ENCODE results near the gene HS3ST4. TPM values are rescaled to one million over a fixed set of nuclear protein-coding genes. Genes with fewer than 3 reads are reported as not detected.

HS3ST4 gene
- total RNA-seq, 6 donors from 2014 or later: 0.13 to 0.44 (median 0.17) TPM; not detected in 3

- WGBS, 2 donors: 54 to 81% methylated on average over 1 of the region's 1 CpG
- no peak overlapping the region for H3K27ac ChIP-seq
- DNase-seq (no peak), ATAC-seq (ENCODE audit: low FRiP score in 2 of 2) (no peak)
- H3K9me3 ChIP-seq: no peaks in the 10 kb centered on the region
- H3K36me3 ChIP-seq: no peaks in the 10 kb centered on the region
- no peaks in the 10 kb centered on the region for H3K4me1 ChIP-seq
- H3K4me3 ChIP-seq: no peak overlapping the region
- no peaks in the 10 kb centered on the region for H3K27me3 ChIP-seq
- no peak for TF ChIP-seq POLR2AphosphoS5 (IDR thresholded peaks at IDR 0.05)
- TF ChIP-seq POLR2A (IDR thresholded peaks at IDR 0.05): no peak
- TF ChIP-seq CTCF (IDR thresholded peaks at IDR 0.05): no peak
- TF ChIP-seq EP300 (IDR thresholded peaks at IDR 0.05): no peak
Measured at GRCh38 chr16:26128296-26128695, 436.5 kb downstream of the HS3ST4 start.

DNA sequence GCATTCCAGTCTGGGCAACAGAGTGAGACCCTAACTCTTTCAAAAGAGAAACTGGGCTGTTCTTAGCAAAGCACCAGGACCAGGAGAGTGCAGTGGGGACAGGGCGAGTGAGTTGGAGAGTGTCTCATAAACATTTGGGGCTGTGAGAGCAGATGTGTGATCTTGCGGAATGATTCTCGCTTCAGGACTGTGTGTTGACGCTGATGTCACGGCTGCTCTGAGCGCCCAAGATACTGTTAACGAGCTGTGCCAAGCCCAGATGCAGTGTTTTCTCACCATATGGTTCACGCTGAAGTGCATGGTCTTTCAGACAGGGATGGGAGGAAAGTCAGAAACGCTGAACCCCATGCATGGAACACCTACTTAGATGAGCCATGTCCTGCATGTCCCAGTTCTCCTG, 438.2 kb downstream of the HS3ST4 start:
- Histone ChIP-seq H3K27ac (no peak overlapping the region), H3K4me1 (no peaks in the 10 kb centered on the region), H3K9me3 (no peaks in the 10 kb centered on the region), H3K27me3 (no peaks in the 10 kb centered on the region), H3K4me3 (no peak overlapping the region), H3K36me3 (no peaks in the 10 kb centered on the region)
- ATAC-seq (ENCODE audit: low FRiP score in 2 of 2) (no peak), DNase-seq (no peak)
- TF ChIP-seq POLR2AphosphoS5 (IDR thresholded peaks at IDR 0.05): no peak
- TF ChIP-seq CTCF (IDR thresholded peaks at IDR 0.05): no peak
- WGBS, 2 donors: 69 to 79% methylated on average over 9 of the region's 9 CpGs

DNA sequence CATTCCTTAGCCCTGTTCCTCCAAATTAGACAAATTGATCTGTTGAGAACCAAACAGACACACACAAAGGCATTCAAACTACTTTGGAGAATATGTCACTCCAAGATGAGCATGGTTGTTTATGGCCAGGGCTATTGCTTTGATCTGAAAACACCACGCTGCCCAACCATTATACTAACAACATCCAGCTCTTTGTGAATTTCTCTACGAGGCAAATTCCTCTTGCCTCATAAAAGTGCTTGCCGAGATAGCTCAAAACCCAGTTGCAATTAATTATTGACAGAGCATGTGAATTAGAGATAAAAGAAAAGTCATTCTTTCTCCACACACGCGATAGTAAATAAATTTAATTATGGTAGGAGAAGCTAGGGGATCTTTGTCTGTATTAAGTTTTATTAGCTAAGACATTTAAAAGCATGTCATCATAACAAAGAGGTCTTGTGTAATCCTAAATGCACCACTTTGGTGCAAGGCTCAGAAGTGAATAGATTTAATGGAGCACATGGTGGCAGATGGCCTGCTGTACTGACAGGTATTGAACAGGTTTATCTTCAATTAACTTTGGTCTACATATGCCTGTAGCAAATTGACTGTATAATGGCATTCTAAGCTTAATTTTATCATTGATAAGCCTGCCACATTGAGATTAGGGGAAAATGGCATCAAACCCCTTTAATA, 441.8 kb downstream of the HS3ST4 start:
- Histone ChIP-seq H3K36me3 (no peaks in the 10 kb centered on the region), H3K27ac (no peak overlapping the region), H3K4me3 (no peak overlapping the region), H3K9me3 (no peaks in the 10 kb centered on the region), H3K27me3 (no peaks in the 10 kb centered on the region), H3K4me1 (no peaks in the 10 kb centered on the region)
- WGBS, 2 donors: 54 to 61% methylated on average over 5 of the region's 5 CpGs
- ATAC-seq (ENCODE audit: low FRiP score in 2 of 2): no peak
- TF ChIP-seq EP300 (IDR thresholded peaks at IDR 0.05) (no peak), POLR2A (IDR thresholded peaks at IDR 0.05) (no peak), POLR2AphosphoS5 (IDR thresholded peaks at IDR 0.05) (no peak), CTCF (IDR thresholded peaks at IDR 0.05) (no peak)
- DNase-seq: no peak

GRCh38 chr16:26134588-26134987, 442.8 kb downstream of the HS3ST4 start:
- no peak for DNase-seq
- WGBS, 2 donors: 65 to 68% methylated on average over 2 of the region's 2 CpGs
- Histone ChIP-seq H3K27me3 (no peaks in the 10 kb centered on the region), H3K9me3 (no peaks in the 10 kb centered on the region), H3K4me1 (no peaks in the 10 kb centered on the region), H3K27ac (no peak overlapping the region), H3K36me3 (no peaks in the 10 kb centered on the region), H3K4me3 (no peak overlapping the region)
- no peak for ATAC-seq (ENCODE audit: low FRiP score in 2 of 2)
- TF ChIP-seq POLR2AphosphoS5 (IDR thresholded peaks at IDR 0.05) (no peak), POLR2A (IDR thresholded peaks at IDR 0.05) (no peak), EP300 (IDR thresholded peaks at IDR 0.05) (no peak), CTCF (IDR thresholded peaks at IDR 0.05) (no peak)

DNA sequence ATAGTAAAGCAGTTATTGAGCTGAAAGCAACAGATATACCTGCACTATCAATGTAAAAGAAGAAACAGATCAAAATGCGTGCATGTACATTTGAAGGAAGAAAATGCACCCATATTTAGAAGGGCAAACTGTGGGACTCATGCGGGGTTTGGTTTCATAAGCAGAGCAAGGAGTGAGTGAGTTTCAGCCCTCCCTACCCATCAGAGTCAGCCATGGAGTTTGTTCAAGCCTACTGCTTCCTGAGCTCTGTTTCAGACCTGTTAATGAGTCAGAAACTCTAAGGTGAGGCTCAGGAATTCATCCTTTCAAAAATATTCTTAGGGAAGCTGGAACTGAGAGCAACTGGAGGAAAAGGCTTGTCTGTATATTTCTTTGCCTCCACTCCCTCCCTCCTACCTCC, 446.2 kb downstream of the HS3ST4 start:
- no peak for DNase-seq
- no peaks in the 10 kb centered on the region for H3K9me3 ChIP-seq
- TF ChIP-seq CTCF (IDR thresholded peaks at IDR 0.05) (no peak), POLR2A (IDR thresholded peaks at IDR 0.05) (no peak), EP300 (IDR thresholded peaks at IDR 0.05) (no peak), POLR2AphosphoS5 (IDR thresholded peaks at IDR 0.05) (no peak)
- no peak overlapping the region for H3K27ac ChIP-seq
- no peak for ATAC-seq (ENCODE audit: low FRiP score in 2 of 2)
- H3K36me3 ChIP-seq: no peaks in the 10 kb centered on the region
- H3K4me3 ChIP-seq: no peak overlapping the region
- WGBS, 2 donors: 83 to 86% methylated on average over 2 of the region's 2 CpGs
- H3K4me1 ChIP-seq: no peaks in the 10 kb centered on the region
- H3K27me3 ChIP-seq: no peaks in the 10 kb centered on the region
